HG02571 (cell line): ENCODE measurements around the gene SPATA32.
A peak's percentile ranks its signal among the peaks of the same experiment; 100 is the strongest.

Experiments used
- ATAC-seq: cut with Tn5 transposase; IDR thresholded peaks from one replicate; pipeline ENCODE4 v1.9.1; 2021; ENCODE audit warnings: mild to moderate bottlenecking, moderate library complexity; ENCODE audit not compliant: unreplicated experiment

SPATA32 gene

GRCh38 chr17:45247429-45248131 lies 14.3 kb downstream of the SPATA32 start:
- peak; percentile 75 for ATAC-seq

GRCh38 chr17:45246861-45247428 lies 14.9 kb downstream of the SPATA32 start:
- ATAC-seq: no peak

GRCh38 chr17:45246338-45246737 lies 15.6 kb downstream of the SPATA32 start:
- ATAC-seq: no peak

- no peak for ATAC-seq
These were observed 16.9 kb downstream of the SPATA32 start for GRCh38 chr17:45244725-45245656.

- no peak for ATAC-seq
These were observed 18.1 kb downstream of the SPATA32 start for GRCh38 chr17:45243750-45244149.

- ATAC-seq: no peak
These were observed 19.9 kb downstream of the SPATA32 start for GRCh38 chr17:45242029-45242414.

GRCh38 chr17:45241328-45242028 lies 20.4 kb downstream of the SPATA32 start:
- ATAC-seq: no peak

GRCh38 chr17:45240905-45241327 lies 21.0 kb downstream of the SPATA32 start:
- ATAC-seq: no peak

GRCh38 chr17:45238155-45238774 lies 23.6 kb downstream of the SPATA32 start:
- ATAC-seq: no peak

GRCh38 chr17:45237686-45238085 lies 24.2 kb downstream of the SPATA32 start:
- no peak for ATAC-seq

- ATAC-seq: no peak
These were observed 25.6 kb downstream of the SPATA32 start for GRCh38 chr17:45236282-45236606.

- no peak for ATAC-seq
These were observed 26.2 kb downstream of the SPATA32 start for GRCh38 chr17:45235416-45236281.

GRCh38 chr17:45234641-45235415 lies 27.1 kb downstream of the SPATA32 start:
- ATAC-seq: no peak

GRCh38 chr17:45233423-45233924 lies 28.4 kb downstream of the SPATA32 start:
- ATAC-seq: no peak

- no peak for ATAC-seq
These were observed 29.1 kb downstream of the SPATA32 start for GRCh38 chr17:45232514-45233422.

- ATAC-seq: no peak
These were observed 30.3 kb downstream of the SPATA32 start for GRCh38 chr17:45231481-45232116.

- no peak for ATAC-seq
These were observed 31.0 kb downstream of the SPATA32 start for GRCh38 chr17:45230787-45231480.
